SK-N-SH (cell line): ENCODE measurements around the gene MISP3.

Source experiments
- CHD2 ChIP-seq: fragments of 150-350 bp; IDR thresholded peaks from 2 replicates; pipeline ENCODE4 v1.6.1; 2018; ENCODE audit warnings: low read length; ENCODE audit not compliant: partially characterized antibody
- ELF1 ChIP-seq: IDR thresholded peaks from 2 replicates; pipeline ENCODE4 v1.4.0; 2012
- FOXM1 ChIP-seq: IDR thresholded peaks from 2 replicates; pipeline ENCODE4 v1.4.0; 2012; ENCODE audit warnings: low read depth, mild to moderate bottlenecking
- JUND ChIP-seq: IDR thresholded peaks from 2 replicates; pipeline ENCODE4 v1.4.0; 2012
- MEF2A ChIP-seq: IDR thresholded peaks from 2 replicates; pipeline ENCODE4 v1.4.0; 2012; ENCODE audit warnings: low read depth, borderline replicate concordance
- NRF1 ChIP-seq: IDR thresholded peaks from 2 replicates; pipeline ENCODE4 v1.6.1; 2012; ENCODE audit warnings: low read depth, mild to moderate bottlenecking, low read length
- POLR2AphosphoS5 ChIP-seq: IDR thresholded peaks from 2 replicates; pipeline ENCODE4 v1.6.1; 2012; ENCODE audit warnings: low read depth, low read length
- RFX5 ChIP-seq: IDR thresholded peaks from 2 replicates; pipeline ENCODE4 v1.6.1; 2012; ENCODE audit warnings: mild to moderate bottlenecking, improper control_type of control experiment, low read length
- TCF12 ChIP-seq: IDR thresholded peaks from 2 replicates; pipeline ENCODE4 v1.4.0; 2012
- TF ChIP-seq, protein P1 (sequence below): fragments of 200-600 bp; sonication (generic); IDR thresholded peaks from 2 replicates; pipeline ENCODE4 v1.6.1; 2017; ENCODE audit warnings: antibody characterized with exemption, mild to moderate bottlenecking, moderate library complexity
- TF ChIP-seq, protein P2 (sequence below): IDR thresholded peaks from 2 replicates; pipeline ENCODE4 v1.4.0; 2012; ENCODE audit warnings: low read depth, borderline replicate concordance
- TF ChIP-seq, protein P3 (sequence below): IDR thresholded peaks from 2 replicates; pipeline ENCODE4 v1.4.0; 2012; ENCODE audit warnings: low read depth

DNA sequence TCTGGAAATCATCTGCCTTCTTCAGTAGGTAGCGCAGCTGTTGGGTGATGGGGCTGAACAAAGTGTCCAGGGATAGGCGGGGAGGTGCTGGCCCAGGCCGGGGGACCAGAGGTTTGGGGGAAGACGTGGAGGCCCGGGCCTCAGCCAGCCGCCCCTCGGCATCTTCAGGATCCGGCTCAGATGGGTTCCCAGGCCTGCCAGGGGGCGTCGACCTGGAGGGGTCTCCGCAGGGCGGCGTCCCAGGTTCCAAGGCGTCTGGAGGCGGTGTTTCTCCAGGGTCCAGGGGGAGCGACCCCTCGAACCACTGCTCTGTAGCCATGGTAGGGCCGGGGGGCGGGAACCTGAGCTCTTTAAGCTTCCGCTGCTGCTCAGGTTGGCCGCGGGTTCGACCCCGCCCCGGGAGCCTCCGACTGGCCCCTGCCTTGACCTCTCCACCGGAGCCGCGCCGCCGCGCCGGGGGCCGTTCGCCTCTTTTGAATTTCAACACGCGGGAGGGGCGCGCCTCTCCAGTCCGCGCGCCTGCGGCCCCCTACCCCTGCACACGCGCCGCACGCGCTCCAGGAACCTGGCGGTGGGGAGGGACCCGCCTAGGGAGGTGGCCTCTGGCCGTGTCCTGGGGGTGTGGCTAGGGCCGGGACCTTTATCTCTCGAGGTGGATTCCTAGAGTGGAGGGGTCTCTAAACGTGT lies 12.9 kb downstream of the MISP3 start, which contains the start of gene C19orf67:
- TF ChIP-seq, protein P1, sequence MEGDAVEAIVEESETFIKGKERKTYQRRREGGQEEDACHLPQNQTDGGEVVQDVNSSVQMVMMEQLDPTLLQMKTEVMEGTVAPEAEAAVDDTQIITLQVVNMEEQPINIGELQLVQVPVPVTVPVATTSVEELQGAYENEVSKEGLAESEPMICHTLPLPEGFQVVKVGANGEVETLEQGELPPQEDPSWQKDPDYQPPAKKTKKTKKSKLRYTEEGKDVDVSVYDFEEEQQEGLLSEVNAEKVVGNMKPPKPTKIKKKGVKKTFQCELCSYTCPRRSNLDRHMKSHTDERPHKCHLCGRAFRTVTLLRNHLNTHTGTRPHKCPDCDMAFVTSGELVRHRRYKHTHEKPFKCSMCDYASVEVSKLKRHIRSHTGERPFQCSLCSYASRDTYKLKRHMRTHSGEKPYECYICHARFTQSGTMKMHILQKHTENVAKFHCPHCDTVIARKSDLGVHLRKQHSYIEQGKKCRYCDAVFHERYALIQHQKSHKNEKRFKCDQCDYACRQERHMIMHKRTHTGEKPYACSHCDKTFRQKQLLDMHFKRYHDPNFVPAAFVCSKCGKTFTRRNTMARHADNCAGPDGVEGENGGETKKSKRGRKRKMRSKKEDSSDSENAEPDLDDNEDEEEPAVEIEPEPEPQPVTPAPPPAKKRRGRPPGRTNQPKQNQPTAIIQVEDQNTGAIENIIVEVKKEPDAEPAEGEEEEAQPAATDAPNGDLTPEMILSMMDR, result no peak
- TF ChIP-seq, protein P2, sequence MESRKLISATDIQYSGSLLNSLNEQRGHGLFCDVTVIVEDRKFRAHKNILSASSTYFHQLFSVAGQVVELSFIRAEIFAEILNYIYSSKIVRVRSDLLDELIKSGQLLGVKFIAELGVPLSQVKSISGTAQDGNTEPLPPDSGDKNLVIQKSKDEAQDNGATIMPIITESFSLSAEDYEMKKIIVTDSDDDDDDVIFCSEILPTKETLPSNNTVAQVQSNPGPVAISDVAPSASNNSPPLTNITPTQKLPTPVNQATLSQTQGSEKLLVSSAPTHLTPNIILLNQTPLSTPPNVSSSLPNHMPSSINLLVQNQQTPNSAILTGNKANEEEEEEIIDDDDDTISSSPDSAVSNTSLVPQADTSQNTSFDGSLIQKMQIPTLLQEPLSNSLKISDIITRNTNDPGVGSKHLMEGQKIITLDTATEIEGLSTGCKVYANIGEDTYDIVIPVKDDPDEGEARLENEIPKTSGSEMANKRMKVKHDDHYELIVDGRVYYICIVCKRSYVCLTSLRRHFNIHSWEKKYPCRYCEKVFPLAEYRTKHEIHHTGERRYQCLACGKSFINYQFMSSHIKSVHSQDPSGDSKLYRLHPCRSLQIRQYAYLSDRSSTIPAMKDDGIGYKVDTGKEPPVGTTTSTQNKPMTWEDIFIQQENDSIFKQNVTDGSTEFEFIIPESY, result no peak
- TF ChIP-seq POLR2AphosphoS5, result no peak
- no peak for TF ChIP-seq JUND
- no peak for TF ChIP-seq CHD2
- no peak for TF ChIP-seq MEF2A
- no peak for TF ChIP-seq TCF12
- TF ChIP-seq, protein P3, sequence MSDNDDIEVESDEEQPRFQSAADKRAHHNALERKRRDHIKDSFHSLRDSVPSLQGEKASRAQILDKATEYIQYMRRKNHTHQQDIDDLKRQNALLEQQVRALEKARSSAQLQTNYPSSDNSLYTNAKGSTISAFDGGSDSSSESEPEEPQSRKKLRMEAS, result no peak
- no peak for TF ChIP-seq FOXM1
- TF ChIP-seq NRF1, result no peak
- TF ChIP-seq ELF1, result no peak
- no peak for TF ChIP-seq RFX5
